ENCODE data around the gene ARHGEF12. TPM values are rescaled to one million over a fixed set of nuclear protein-coding genes. Genes with fewer than 3 reads are reported as not detected.

Gene ARHGEF12
- total RNA-seq, 1 donor from 2014 or later: 121 TPM

DNA sequence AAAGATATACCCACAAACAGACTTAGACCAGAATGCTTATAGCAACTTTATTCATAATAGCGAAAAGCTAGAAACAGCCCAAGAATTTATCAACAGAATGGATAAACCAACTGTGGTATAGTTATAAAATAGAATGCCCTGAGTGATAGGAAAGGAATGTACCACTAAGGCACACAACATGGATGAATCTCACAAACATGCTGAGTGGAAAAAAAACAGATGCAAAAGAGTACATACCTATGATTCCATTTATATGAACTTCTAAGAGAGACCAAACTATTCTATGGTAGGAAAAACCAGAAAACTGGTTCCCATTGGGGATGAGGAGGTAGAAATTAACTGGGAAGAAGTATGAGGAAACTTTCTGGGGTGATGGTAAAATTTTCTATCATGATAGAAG is 134.9 kb downstream of the ARHGEF12 start:
- Histone ChIP-seq H3K27me3 (ENCODE audit: low read depth) (no peaks in the 10 kb centered on the region), H3K4me1 (no peaks in the 10 kb centered on the region), H3K4me3 (no peak overlapping the region), H3K36me3 (peaks cover 95% of the 10 kb centered on the region), H3K27ac (no peak overlapping the region), H3K9me3 (no peaks in the 10 kb centered on the region)
- DNase-seq: no peak
- TF ChIP-seq, protein P1, sequence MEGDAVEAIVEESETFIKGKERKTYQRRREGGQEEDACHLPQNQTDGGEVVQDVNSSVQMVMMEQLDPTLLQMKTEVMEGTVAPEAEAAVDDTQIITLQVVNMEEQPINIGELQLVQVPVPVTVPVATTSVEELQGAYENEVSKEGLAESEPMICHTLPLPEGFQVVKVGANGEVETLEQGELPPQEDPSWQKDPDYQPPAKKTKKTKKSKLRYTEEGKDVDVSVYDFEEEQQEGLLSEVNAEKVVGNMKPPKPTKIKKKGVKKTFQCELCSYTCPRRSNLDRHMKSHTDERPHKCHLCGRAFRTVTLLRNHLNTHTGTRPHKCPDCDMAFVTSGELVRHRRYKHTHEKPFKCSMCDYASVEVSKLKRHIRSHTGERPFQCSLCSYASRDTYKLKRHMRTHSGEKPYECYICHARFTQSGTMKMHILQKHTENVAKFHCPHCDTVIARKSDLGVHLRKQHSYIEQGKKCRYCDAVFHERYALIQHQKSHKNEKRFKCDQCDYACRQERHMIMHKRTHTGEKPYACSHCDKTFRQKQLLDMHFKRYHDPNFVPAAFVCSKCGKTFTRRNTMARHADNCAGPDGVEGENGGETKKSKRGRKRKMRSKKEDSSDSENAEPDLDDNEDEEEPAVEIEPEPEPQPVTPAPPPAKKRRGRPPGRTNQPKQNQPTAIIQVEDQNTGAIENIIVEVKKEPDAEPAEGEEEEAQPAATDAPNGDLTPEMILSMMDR (IDR thresholded peaks at IDR 0.05): no peak
- intact Hi-C loops (cut with DNase I): no loop called here
- no peak for ATAC-seq

DNA sequence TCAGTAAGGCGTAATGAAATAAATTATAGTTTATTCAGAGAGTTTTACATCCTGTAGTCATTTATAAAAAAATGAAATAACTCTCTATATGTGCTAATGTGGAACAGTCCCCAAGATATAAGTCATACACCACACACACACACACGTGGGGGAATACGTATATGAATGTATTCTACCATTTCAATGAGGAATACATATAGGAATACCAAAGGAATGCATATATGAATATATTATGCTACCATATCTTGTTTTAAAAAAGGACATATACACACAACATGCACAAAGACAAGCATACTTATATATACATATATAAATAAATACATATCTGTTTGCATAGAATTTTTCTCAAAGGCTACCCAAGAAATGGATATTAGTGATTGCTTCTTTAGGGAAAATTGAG is 135.8 kb downstream of the ARHGEF12 start:
- Histone ChIP-seq H3K4me3 (no peak overlapping the region), H3K4me1 (no peaks in the 10 kb centered on the region), H3K27me3 (ENCODE audit: low read depth) (no peaks in the 10 kb centered on the region), H3K9me3 (no peaks in the 10 kb centered on the region), H3K36me3 (peaks cover 95% of the 10 kb centered on the region), H3K27ac (no peak overlapping the region)
- ATAC-seq (no peak), DNase-seq (no peak)
- TF ChIP-seq, protein P1 (IDR thresholded peaks at IDR 0.05): no peak
- intact Hi-C loops (cut with DNase I): no loop called here

- TF ChIP-seq, protein P1 (IDR thresholded peaks at IDR 0.05): no peak
- no peak for ATAC-seq
- intact Hi-C loops (cut with DNase I): no loop called here
- Histone ChIP-seq H3K36me3 (peaks cover 95% of the 10 kb centered on the region), H3K27me3 (ENCODE audit: low read depth) (no peaks in the 10 kb centered on the region), H3K9me3 (no peaks in the 10 kb centered on the region), H3K4me3 (no peak overlapping the region), H3K4me1 (no peaks in the 10 kb centered on the region), H3K27ac (no peak overlapping the region)
- DNase-seq: no peak
These were observed 137.3 kb downstream of the ARHGEF12 start for GRCh38 chr11:120473503-120473902.

GRCh38 chr11:120482149-120482548 is 145.9 kb downstream of the ARHGEF12 start:
- Histone ChIP-seq H3K27me3 (ENCODE audit: low read depth) (no peaks in the 10 kb centered on the region), H3K27ac (no peak overlapping the region), H3K9me3 (no peaks in the 10 kb centered on the region), H3K4me3 (no peak overlapping the region), H3K36me3 (peaks cover 98% of the 10 kb centered on the region), H3K4me1 (no peaks in the 10 kb centered on the region)
- no peak for ATAC-seq
- TF ChIP-seq, protein P1 (IDR thresholded peaks at IDR 0.05): no peak
- intact Hi-C loops (cut with DNase I): no loop called here
- DNase-seq: no peak

GRCh38 chr11:120484722-120485121 is 148.5 kb downstream of the ARHGEF12 start:
- no peaks in the 10 kb centered on the region for H3K9me3 ChIP-seq
- TF ChIP-seq, protein P1 (IDR thresholded peaks at IDR 0.05): no peak
- no peak overlapping the region for H3K4me3 ChIP-seq
- intact Hi-C loops (cut with DNase I): no loop called here
- no peak overlapping the region for H3K27ac ChIP-seq
- DNase-seq: no peak
- no peaks in the 10 kb centered on the region for H3K4me1 ChIP-seq
- no peak for ATAC-seq
- no peaks in the 10 kb centered on the region for H3K27me3 ChIP-seq (ENCODE audit: low read depth)
- H3K36me3 ChIP-seq: peaks cover 75% of the 10 kb centered on the region

DNA sequence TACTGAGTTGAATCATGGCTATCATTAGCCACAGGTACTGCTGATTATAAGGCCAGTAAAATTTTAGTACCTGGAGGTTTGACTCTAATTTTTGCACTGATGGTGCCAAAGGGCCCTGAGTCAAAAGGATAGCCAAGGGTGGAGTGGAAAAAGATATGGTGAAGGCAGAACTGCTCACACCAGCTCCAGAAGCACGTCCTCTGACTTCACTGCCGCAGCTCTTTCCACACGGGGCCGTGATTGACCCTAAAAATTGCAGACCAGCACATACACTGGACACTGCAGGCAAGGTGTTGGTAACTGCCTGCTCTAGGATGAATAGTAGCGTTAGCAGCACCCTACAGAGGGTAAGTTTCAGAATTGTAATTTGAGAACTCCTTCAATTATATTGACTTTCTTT is 149.9 kb downstream of the ARHGEF12 start:
- no peak for ATAC-seq
- H3K4me1 ChIP-seq: no peaks in the 10 kb centered on the region
- H3K9me3 ChIP-seq: no peaks in the 10 kb centered on the region
- H3K4me3 ChIP-seq: no peak overlapping the region
- H3K27ac ChIP-seq: no peak overlapping the region
- no peak for DNase-seq
- H3K27me3 ChIP-seq (ENCODE audit: low read depth): no peaks in the 10 kb centered on the region
- intact Hi-C loops (cut with DNase I): no loop called here
- peaks cover 68% of the 10 kb centered on the region for H3K36me3 ChIP-seq
- TF ChIP-seq, protein P1 (IDR thresholded peaks at IDR 0.05): no peak

Measured in lower lobe of right lung (tissue), 2 donors.